Cortex of kidney (tissue), 1 donor: ENCODE results near the gene NAV2.
"Not testable (repeated sequence)": the region's sequence is repeated elsewhere in the genome, so short reads cannot be mapped to it uniquely, and the experiment has no call there.

Experiments
- DNase-seq: peaks from one replicate; lab custom pipeline; 2025; lab: John Stamatoyannopoulos, UW

Gene NAV2

GRCh38 chr11:20118209-20118608, 405.6 kb downstream of the NAV2 start:
- no peak for DNase-seq

- DNase-seq: no peak
Observed at GRCh38 chr11:20119315-20119714, 406.7 kb downstream of the NAV2 start.

- DNase-seq: no peak
Observed at GRCh38 chr11:20120134-20120925, 407.7 kb downstream of the NAV2 start.

GRCh38 chr11:20122131-20122530, 409.5 kb downstream of the NAV2 start:
- no peak for DNase-seq

- DNase-seq: no peak
Observed at GRCh38 chr11:20125927-20126326, 413.3 kb downstream of the NAV2 start.

- no peak for DNase-seq
Observed at GRCh38 chr11:20126724-20127123, 414.1 kb downstream of the NAV2 start.

DNA sequence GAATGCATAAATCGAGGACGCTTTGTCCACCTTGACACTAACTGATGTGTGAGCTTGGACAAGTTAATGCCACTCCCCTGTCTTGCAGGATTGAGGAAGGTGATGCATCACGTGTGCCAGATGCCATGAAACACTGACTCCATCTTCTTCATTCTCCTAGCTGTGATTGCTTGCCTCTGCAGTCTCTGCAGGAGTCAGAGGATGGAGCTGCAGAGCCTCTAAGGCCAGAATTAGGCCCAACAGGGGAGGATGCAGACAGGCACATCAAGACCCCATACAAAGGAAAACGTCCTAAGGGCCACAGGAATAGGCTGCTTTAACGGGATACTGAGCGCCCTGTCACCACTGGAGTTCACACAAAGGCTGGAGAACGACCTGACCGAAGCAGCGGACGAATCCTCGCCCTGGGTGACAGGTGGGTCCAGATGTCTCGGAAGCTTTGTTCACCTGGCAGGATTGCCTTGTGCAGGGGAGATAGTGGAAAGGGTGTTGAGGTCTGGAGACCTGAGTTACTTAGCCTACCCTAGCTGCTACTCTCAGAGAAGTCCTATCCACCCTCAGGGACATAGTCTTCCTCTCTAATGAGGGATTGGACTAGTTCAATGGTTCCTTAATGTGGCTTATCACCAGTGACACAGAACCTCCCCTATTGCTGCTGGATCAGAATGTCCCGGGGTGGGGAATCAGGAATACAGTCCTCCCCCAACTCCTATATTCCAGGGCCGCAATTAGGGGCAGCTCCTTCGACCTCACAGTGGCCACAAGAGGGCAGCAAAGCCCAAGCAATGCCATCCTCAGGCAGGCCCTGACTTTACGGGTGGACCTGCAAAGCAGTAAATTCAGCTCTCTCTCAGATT, 415.3 kb downstream of the NAV2 start:
- no peak for DNase-seq

DNA sequence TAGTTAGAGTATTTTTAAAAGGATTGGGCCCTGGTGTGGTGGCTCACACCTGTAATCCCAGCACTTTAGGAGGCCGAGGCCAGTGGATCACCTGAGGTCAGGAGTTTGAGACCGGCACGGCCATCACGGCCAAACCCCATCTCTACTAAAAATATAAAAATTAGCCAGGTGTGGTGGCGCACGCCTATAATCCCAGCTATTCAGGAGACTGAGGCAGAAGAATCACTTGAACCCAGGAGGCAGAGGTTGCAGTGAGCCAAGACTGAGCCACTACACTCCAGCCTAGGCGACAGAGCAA, 415.8 kb downstream of the NAV2 start:
- not testable (repeated sequence) for DNase-seq

- no peak for DNase-seq
Observed at GRCh38 chr11:20129665-20130064, 417.0 kb downstream of the NAV2 start.

- DNase-seq: no peak
Observed at GRCh38 chr11:20131788-20132666, 419.4 kb downstream of the NAV2 start.

- no peak for DNase-seq
Observed at GRCh38 chr11:20132667-20133039, 420.0 kb downstream of the NAV2 start.

DNA sequence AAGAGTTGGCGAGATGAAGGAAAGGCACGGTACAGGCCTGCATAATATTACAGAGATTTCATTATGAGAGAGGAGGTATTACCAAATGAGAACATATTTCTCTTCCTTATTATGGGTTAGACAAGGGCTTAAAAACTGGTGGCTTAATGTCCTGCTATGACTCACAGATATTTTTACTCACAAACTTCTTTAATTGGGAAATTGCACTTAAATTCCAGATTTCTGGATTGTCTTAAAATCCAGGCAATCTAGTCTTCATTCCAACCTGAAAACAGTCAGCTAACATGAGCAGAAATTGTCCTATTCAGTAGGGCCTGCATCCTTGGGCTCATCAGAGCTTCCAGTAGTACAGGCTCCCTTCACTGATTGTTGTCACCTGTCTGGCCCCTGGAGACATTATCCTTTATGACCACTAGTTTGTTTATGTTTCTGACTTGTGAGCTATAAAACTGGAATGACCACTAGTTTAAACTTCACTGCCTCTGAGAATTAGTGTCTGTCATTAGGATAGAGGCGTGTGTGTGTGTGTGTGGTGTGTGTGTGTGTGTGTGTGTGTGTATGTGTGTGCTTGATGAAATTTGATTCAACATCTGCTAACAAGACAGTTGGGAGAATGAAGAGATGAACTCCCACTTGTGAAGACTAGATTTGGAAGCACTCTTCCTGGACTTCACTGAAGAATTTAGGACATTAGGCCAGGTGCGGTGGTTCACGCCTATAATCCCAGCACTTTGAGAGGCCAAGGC, 422.5 kb downstream of the NAV2 start:
- DNase-seq: no peak

- DNase-seq: no peak
Observed at GRCh38 chr11:20137637-20138036, 425.0 kb downstream of the NAV2 start.

DNA sequence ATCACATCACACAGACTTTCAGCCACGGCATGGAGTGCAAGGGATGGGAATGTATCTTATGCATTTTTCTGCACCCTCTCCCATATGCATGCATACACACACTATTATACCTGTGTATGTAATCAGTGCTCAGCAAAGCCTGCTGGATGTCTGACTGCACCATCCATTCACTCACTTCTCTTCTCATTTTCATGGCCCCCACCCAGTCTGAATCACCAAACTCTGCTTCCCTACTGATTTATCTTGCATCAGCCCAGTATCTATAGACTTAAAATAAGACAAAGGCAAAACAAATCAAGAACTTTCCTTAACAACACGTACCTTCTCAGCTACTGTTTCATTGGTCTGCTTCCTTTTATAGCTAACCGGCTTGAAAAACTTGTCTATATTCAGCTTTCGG, 426.1 kb downstream of the NAV2 start:
- DNase-seq: no peak

DNA sequence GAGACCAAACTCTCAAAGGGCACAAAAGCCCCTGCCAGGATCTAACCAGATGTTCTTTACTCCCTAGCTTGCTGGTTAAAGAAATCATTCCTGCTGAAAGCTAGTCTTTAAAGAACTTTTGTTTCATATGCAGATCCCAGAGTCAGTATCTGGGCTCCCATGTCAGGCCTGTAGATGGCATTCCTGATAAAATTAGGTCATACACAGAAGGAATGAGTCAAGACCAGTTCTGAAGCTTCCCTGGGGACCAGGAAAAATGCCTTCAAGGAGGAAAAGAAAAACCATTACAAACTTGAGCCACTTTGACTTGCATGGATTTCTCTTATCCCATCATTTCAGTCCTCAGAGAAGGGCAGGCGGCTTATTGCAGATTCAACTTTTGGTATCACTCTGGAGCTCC, 441.7 kb downstream of the NAV2 start:
- no peak for DNase-seq

- DNase-seq: no peak
Observed at GRCh38 chr11:20155683-20156279, 443.1 kb downstream of the NAV2 start.

DNA sequence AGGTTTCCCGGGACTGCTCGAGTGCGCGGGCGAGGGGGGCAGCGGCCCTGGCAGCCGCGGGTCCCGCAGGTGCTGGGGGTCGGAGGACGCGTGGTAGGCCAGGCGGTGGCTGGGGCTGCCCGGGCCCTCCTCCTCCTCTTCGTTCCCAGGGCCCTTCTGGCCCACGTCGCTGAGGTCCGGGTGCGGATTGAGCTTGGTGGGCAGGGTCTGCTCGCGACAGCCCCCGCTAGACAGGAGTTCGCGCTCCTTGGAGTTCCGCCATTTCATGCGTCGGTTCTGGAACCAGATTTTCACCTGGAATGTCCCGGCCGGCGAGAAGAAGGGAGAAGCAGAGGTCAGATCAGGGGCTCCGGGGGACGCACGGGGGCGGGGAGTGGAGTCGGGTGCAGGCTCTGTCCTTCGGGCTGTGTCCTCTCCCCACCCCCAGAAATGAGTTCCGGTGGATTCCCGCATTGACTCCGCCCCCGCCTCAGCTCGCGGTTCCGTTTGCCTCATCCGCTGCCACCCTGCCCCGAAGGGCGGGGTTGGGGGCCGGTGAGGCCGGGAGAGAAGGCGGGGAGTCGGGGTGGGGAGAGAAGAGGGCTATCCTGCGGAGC, 443.7 kb downstream of the NAV2 start:
- no peak for DNase-seq

DNA sequence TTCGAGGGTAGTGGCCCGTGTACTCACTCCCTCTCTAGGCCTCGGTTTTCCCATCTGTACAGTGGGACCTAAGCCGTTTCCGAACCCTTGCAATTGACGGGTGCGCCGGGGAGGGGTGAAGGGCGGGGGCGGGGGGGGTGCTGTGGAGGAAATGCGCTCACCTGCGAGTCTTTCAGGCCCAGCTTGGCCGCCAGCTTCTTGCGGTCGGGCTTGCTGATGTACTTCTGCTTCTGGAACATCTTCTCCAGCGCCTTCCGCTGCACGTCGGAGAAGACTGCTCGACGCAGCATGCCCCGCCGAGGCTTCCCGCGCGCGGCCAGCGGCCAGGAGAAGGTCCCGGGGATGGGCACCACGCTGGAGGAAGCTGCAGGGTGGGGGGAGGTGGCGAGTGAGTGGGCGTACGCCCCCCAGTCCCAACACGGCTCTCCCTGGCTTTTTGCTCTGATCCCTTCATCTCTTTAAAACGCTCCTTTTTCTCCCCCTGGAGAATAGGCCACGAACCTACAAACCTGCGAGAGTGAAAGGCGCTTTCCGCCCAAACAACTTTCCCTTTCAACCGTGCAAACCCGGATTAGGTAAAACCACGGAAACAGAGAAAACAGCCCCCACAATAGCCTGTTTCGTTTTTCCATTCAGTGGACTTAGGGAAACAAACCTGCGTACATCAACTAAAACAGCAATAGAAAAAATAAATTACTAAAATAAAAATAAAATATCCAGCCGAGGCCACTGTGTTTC, 444.4 kb downstream of the NAV2 start:
- no peak for DNase-seq

DNA sequence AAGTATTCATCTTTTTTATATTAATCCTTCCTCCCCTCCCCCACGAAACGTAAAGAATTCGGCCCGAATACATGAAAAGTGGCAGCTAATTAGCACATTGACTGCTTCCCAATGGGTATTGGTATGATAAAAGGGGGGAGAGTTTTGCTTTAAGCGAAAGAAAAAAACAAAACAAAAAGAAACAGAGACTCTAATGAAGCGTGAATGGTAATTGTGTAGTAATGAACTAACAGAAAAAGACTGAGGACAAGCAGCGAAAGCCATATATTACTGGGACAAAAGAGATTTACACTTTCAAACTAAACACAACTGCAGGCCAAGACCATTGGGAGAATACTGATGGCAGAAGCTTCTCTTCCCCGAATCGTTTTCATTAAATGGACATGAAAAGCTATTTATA, 445.1 kb downstream of the NAV2 start:
- DNase-seq: no peak

DNA sequence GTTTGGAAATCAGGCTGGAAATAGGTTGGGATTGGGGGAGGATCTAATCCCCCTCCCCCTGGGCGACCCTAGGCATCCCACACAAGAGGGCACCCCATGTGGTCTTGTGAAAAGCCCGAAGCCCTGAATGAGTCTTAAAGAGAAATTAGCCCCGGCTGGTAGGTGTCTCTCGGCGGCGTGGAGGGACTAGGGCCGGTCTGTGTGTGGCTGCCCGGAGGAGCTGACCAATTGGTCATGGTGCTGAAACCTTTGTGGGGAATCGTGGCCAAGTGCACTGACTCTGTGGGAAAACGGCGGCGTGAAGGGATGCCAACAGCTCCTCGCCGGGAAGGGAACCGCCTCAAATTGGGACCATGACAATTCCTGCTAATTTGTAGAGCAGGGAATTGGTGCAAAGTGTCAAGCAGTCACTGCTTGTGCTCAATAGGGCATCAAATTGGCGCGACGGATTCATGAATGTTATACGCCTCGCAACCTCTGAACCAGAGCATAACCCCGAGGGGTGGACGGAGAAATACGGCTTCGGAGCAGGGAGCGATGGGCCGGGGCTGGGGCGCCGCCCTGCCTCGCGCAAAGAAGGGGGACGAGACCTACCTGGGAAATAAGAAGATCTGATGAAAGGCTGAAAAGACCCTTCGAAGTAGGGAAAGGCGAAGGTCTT, 446.1 kb downstream of the NAV2 start:
- no peak for DNase-seq
